GM12878 (cell line): ENCODE results near the gene MCF2L2. TPM values are rescaled to one million over a fixed set of nuclear protein-coding genes. Genes with fewer than 3 reads are reported as not detected.

ENCODE experiments used
- ATAC-seq: fragments of 200-7000 bp; cut with Tn5 transposase; 3 replicates; pipeline ENCODE4 v1.9.1; 2020; ENCODE audit warnings: mild to moderate bottlenecking, moderate library complexity
- BruUV-seq: library from RNA; stranded (reverse); fragments of 400-500 nt; replicated peaks from 2 replicates; lab custom pipeline; 2021; lab: Mats Ljungman, UMichigan
- CTCF ChIA-PET: fragments of 300-600 bp; sonication (Branson Sonifier 250); formaldehyde crosslinking; extraction: SDS; loops from one replicate; lab custom pipeline; 2021; ENCODE audit warnings: inconsistent platforms; lab: Yijun Ruan, JAX
- POLR2A ChIA-PET: fragments of 350-600 bp; formaldehyde crosslinking; extraction: SDS; loops from one replicate; lab custom pipeline; 2021; ENCODE audit warnings: inconsistent platforms; lab: Charles Lee
- RAD21 ChIA-PET: fragments of 300-600 bp; sonication (Branson Sonifier 250); formaldehyde crosslinking; loops from one replicate; lab custom pipeline; 2023; ENCODE audit warnings: antibody characterized with exemption; ENCODE audit not compliant: unreplicated experiment; lab: Charles Lee
- SMC1A ChIA-PET: fragments of 300-600 bp; sonication (Branson Sonifier 250); formaldehyde crosslinking; loops from one replicate; lab custom pipeline; 2023; ENCODE audit not compliant: unreplicated experiment, uncharacterized antibody; lab: Charles Lee
- DNase-seq: peaks from one replicate; pipeline ENCODE4 v3.0.0-alpha.2; 2011; ENCODE audit warnings: low read depth, low spot score
- FAIRE-seq: peaks from 3 replicates; lab custom pipeline; 2011; peaks lifted over from hg19 to GRCh38; lab: Jason Lieb, UNC
- H2AFZ ChIP-seq: 2 replicates; pipeline ENCODE4 v1.6.0; 2011; ENCODE audit warnings: low read depth, low read length, control low read depth; ENCODE audit not compliant: control insufficient read depth
- H3K27ac ChIP-seq: 2 replicates; pipeline ENCODE4 v1.5.1; 2011; ENCODE audit warnings: control low read depth; ENCODE audit not compliant: control insufficient read depth, insufficient read depth
- H3K27me3 ChIP-seq, 2 experiments: replicated peaks in 1 of 2; 2 replicates each; pipeline versions ENCODE4 v1.6.0 to v1.6.1; 2011; ENCODE audit warnings: low read length in 1 of 2; ENCODE audit not compliant: control insufficient read depth in 2 of 2, insufficient read depth in 2 of 2
- H3K36me3 ChIP-seq, 2 experiments: 2 replicates each; pipeline ENCODE4 v1.5.1; 2011; ENCODE audit warnings: low read length in 1 of 2; ENCODE audit not compliant: control insufficient read depth in 2 of 2, insufficient read depth in 2 of 2
- H3K4me1 ChIP-seq: 2 replicates; pipeline ENCODE4 v1.6.1; 2011; ENCODE audit warnings: mild to moderate bottlenecking, low read length, moderate library complexity, mixed read lengths; ENCODE audit not compliant: control insufficient read depth, insufficient read depth
- H3K4me2 ChIP-seq: 2 replicates; pipeline ENCODE4 v1.6.0; 2011; ENCODE audit warnings: control low read depth; ENCODE audit not compliant: control insufficient read depth, insufficient read depth
- H3K4me3 ChIP-seq: fragments of 200-600 bp; sonication (generic); 2 replicates; pipeline ENCODE4 v1.5.1; 2016
- H3K79me2 ChIP-seq: 2 replicates; pipeline ENCODE4 v1.6.0; 2011; ENCODE audit warnings: low read length; ENCODE audit not compliant: control insufficient read depth, insufficient read depth
- H3K9ac ChIP-seq: 2 replicates; pipeline ENCODE4 v1.8.0; 2011; ENCODE audit warnings: low read length, control low read depth, mixed read lengths; ENCODE audit not compliant: control insufficient read depth, insufficient read depth
- H3K9me3 ChIP-seq: replicated peaks from 3 replicates; pipeline ENCODE4 v1.5.1; 2011; ENCODE audit warnings: mild to moderate bottlenecking, low read length; ENCODE audit not compliant: control insufficient read depth, insufficient read depth
- H4K20me1 ChIP-seq: 2 replicates; pipeline ENCODE4 v1.6.0; 2011; ENCODE audit not compliant: control insufficient read depth, insufficient read depth
- BCL11A ChIP-seq: IDR thresholded peaks from 2 replicates; pipeline ENCODE4 v1.6.1; 2011; ENCODE audit warnings: low read depth, low read length
- BMI1 ChIP-seq: fragments of 450-650 bp; IDR thresholded peaks from 2 replicates; pipeline ENCODE4 v1.6.1; 2016; ENCODE audit warnings: mild to moderate bottlenecking, moderate library complexity, borderline replicate concordance
- CBX3 ChIP-seq: fragments of 200-600 bp; sonication (generic); IDR thresholded peaks from 2 replicates; pipeline ENCODE4 v1.6.1; 2016; ENCODE audit warnings: low read depth, borderline replicate concordance
- DPF2 ChIP-seq: fragments of 450-650 bp; IDR thresholded peaks from 2 replicates; pipeline ENCODE4 v1.6.1; 2017; ENCODE audit warnings: mild to moderate bottlenecking
- GABPA ChIP-seq: IDR thresholded peaks from 2 replicates; pipeline ENCODE4 v1.6.1; 2014; ENCODE audit warnings: antibody characterized with exemption, low read depth, mild to moderate bottlenecking, inconsistent platforms
- IKZF2 ChIP-seq, 2 experiments: fragments of 450-650 bp; IDR thresholded peaks; 2 replicates each; pipeline ENCODE4 v1.6.1; 2017; ENCODE audit warnings: mild to moderate bottlenecking in 2 of 2, moderate library complexity in 2 of 2
- JUNB ChIP-seq: IDR thresholded peaks from 2 replicates; pipeline ENCODE4 v1.6.1; 2016; ENCODE audit warnings: antibody characterized with exemption, mild to moderate bottlenecking
- MTA2 ChIP-seq: fragments of 450-650 bp; IDR thresholded peaks from 2 replicates; pipeline ENCODE4 v1.6.1; 2016; ENCODE audit warnings: low read depth, mild to moderate bottlenecking, moderate library complexity
- MXI1 ChIP-seq: fragments of 150-350 bp; IDR thresholded peaks from 2 replicates; pipeline ENCODE4 v1.6.1; 2011; ENCODE audit warnings: low read depth, mild to moderate bottlenecking, inconsistent platforms, low read length, improper control_type of control experiment
- MYB ChIP-seq: fragments of 150-350 bp; IDR thresholded peaks from 2 replicates; pipeline ENCODE4 v1.6.1; 2014; ENCODE audit warnings: mild to moderate bottlenecking, low read depth, low read length, borderline replicate concordance
- NR2C1 ChIP-seq: fragments of 450-650 bp; IDR thresholded peaks from 2 replicates; pipeline ENCODE4 v1.6.1; 2017; ENCODE audit warnings: antibody characterized with exemption, mild to moderate bottlenecking, moderate library complexity
- NRF1 ChIP-seq: conservative IDR thresholded peaks from 2 replicates; pipeline ENCODE4 v1.6.1; 2011; ENCODE audit warnings: mild to moderate bottlenecking, low read depth, low read length, improper control_type of control experiment
- PML ChIP-seq: IDR thresholded peaks from 2 replicates; pipeline ENCODE4 v1.6.1; 2012; ENCODE audit warnings: low read length, inconsistent platforms
- RELA ChIP-seq: fragments of 450-650 bp; IDR thresholded peaks from 2 replicates; pipeline ENCODE4 v1.8.0; 2014; ENCODE audit warnings: borderline replicate concordance; ENCODE audit not compliant: partially characterized antibody
- SIX5 ChIP-seq: IDR thresholded peaks from 2 replicates; pipeline ENCODE4 v1.6.1; 2011; ENCODE audit warnings: mild to moderate bottlenecking, low read depth, low read length, moderate library complexity; ENCODE audit not compliant: severe bottlenecking
- SP1 ChIP-seq: IDR thresholded peaks from one replicate; pipeline ENCODE4 v1.6.1; 2011; ENCODE audit warnings: low read depth, low read length
- ZSCAN29 ChIP-seq: fragments of 450-650 bp; IDR thresholded peaks from 2 replicates; pipeline ENCODE4 v1.6.1; 2017; ENCODE audit warnings: mild to moderate bottlenecking, moderate library complexity
- WGBS: methylation state at CpG from one replicate; pipeline ENCODE4 v1.1.6; 2016; ENCODE audit warnings: low lambda C conversion rate; ENCODE audit not compliant: insufficient replicate concordance, insufficient coverage; ENCODE audit errors: missing lambda C conversion rate; 5-methylcytosine and 5-hydroxymethylcytosine counted together
- in situ Hi-C: fragments of 300-500 bp; cut with MboI; formaldehyde crosslinking; loops from 9 replicates; pipeline ENCODE4 v1.14.3; 2018; ENCODE audit warnings: mixed read lengths
- intact Hi-C: fragments of 100-400 bp; cut with micrococcal nuclease; formaldehyde crosslinking; loops from one replicate; pipeline ENCODE4 v1.14.2; 2022; ENCODE audit not compliant: unreplicated experiment
- polyA plus RNA-seq, 11 experiments: library from polyadenylated mRNA; depleted of rRNA in 4 of 11; unstranded in 6 of 11; stranded (reverse) in 5 of 11; fragments of >200 nt; fragmentation: Nextera tagmentation in 4 of 11; fragmentation: Illumina TruSeq in 1 of 11; extraction: Ambion mirVana in 4 of 11; extraction: Trizol in 1 of 11; gene quantifications; 1 replicate in 1 of 11; 2 replicates in 10 of 11; pipeline versions ENCODE4 v1.2.1 to v1.2.3, GENCODE V29; 2011 to 2016; ENCODE audit warnings: inconsistent platforms in 2 of 11, missing spikeins in 2 of 11, low read depth in 1 of 11
- total RNA-seq, 4 experiments: library from RNA; depleted of rRNA in 3 of 4; stranded (reverse); fragments of >200 nt in 3 of 4; fragmentation: Illumina TruSeq in 1 of 4; extraction: Trizol in 1 of 4; gene quantifications; 2 replicates each; pipeline versions ENCODE4 v1.2.1 to v1.2.3, GENCODE V29; 2013 to 2021
- TF ChIP-seq, protein P1 (sequence below): IDR thresholded peaks from 2 replicates; pipeline ENCODE4 v1.6.1; 2012; ENCODE audit warnings: low read depth, low read length, improper control_type of control experiment

MCF2L2 gene
- total and polyA plus RNA-seq, 10 of the 15 experiments (the other 5 are each of a cell fraction or from before 2014, with no cell fraction given) = 0.37 to 2.8 (median 1.4) TPM

DNA sequence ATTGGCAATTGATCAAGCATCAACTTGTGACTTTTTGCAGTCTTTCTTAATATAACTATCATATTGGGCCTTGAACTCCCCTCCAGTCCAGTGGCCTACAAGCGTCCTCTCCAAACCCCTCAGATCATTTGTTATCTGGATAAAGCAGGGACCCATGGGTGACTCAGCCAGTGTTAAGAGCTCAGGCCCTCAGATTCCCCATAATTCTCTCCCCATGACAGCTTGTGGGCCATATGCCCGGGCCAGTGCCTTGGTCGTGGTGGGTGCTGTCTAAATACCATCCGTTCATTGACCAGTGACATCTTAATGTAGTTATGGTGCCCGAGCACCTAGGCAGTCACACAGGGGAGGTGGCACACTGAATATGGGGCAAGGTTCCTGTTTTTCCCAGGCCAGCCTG lies 18.1 kb downstream of the MCF2L2 start:
- no peak overlapping the region for H3K4me2 ChIP-seq
- ChIA-PET SMC1A (interaction anchor here (1.1 to 3.8 kb wide), 4 partner anchors 11 to 285 kb away, joined by 3 to 18 read pairs (median 3); no protein-coding TSS in a partner anchor), POLR2A (interaction anchor here (0.6 kb wide), 1 partner anchor 467 kb away, joined by 3 read pairs; no protein-coding TSS in a partner anchor), CTCF (interaction anchor here (0.7 to 1.7 kb wide), 3 partner anchors 25 to 326 kb away, joined by 3 to 4 read pairs (median 3); no protein-coding TSS in a partner anchor), RAD21 (interaction anchor here (0.8 to 1.4 kb wide), 2 partner anchors 59 to 150 kb away, joined by 3 read pairs; no protein-coding TSS in a partner anchor)
- in situ Hi-C loops = no loop called here
- H3K27ac ChIP-seq = no peak overlapping the region
- intact Hi-C loops = no loop called here
- H4K20me1 ChIP-seq = no peaks in the 10 kb centered on the region
- H3K4me1 ChIP-seq = no peaks in the 10 kb centered on the region
- 46% methylated on average over 5 of the region's 5 CpGs for WGBS
- FAIRE-seq (no peak), DNase-seq (no peak), ATAC-seq (no peak)
- no peak overlapping the region for H3K9ac ChIP-seq
- H3K27me3 ChIP-seq = no peaks in the 10 kb centered on the region
- H3K79me2 ChIP-seq = no peaks in the 10 kb centered on the region
- H3K36me3 ChIP-seq = no peaks in the 10 kb centered on the region
- H2AFZ ChIP-seq = no peak overlapping the region
- BruUV-seq = no TSS peak
- no peaks in the 10 kb centered on the region; the same call in 2 of the 3 replicates for H3K9me3 ChIP-seq
- H3K4me3 ChIP-seq = no peak overlapping the region
- TF ChIP-seq GABPA = no peak
- TF ChIP-seq JUNB = no peak
- TF ChIP-seq PML = no peak
- no peak for TF ChIP-seq MYB
- TF ChIP-seq NRF1 = no peak

- Histone ChIP-seq H3K4me1 (no peaks in the 10 kb centered on the region), H3K27ac (no peak overlapping the region), H3K36me3 (no peaks in the 10 kb centered on the region), H3K27me3 (no peaks in the 10 kb centered on the region), H3K9ac (no peak overlapping the region), H3K4me2 (no peak overlapping the region), H3K4me3 (no peak overlapping the region), H4K20me1 (no peaks in the 10 kb centered on the region), H3K9me3 (no peaks in the 10 kb centered on the region; the same call in 2 of the 3 replicates), H2AFZ (no peak overlapping the region), H3K79me2 (no peaks in the 10 kb centered on the region)
- RAD21 ChIA-PET = interaction anchor here (0.7 kb wide), 1 partner anchor 127 kb away, joined by 4 read pairs; no protein-coding TSS in a partner anchor
- SMC1A ChIA-PET = interaction anchor here (1.2 to 3.8 kb wide), 3 partner anchors 12 to 284 kb away, joined by 3 to 18 read pairs (median 4); no protein-coding TSS in a partner anchor
- FAIRE-seq (no peak), ATAC-seq (no peak), DNase-seq (no peak)
- CTCF ChIA-PET = interaction anchor here (0.9 to 1.7 kb wide), 3 partner anchors 24 to 358 kb away, joined by 3 to 4 read pairs (median 4); no protein-coding TSS in a partner anchor
- no TSS peak for BruUV-seq
- in situ Hi-C loops = no loop called here
- intact Hi-C loops = no loop called here
- POLR2A ChIA-PET = interaction anchor here (0.6 to 0.7 kb wide), 2 partner anchors 280 to 437 kb away, joined by 6 to 7 read pairs; no protein-coding TSS in a partner anchor
- WGBS = 89% methylated on average over 2 of the region's 2 CpGs
- TF ChIP-seq, protein P1, sequence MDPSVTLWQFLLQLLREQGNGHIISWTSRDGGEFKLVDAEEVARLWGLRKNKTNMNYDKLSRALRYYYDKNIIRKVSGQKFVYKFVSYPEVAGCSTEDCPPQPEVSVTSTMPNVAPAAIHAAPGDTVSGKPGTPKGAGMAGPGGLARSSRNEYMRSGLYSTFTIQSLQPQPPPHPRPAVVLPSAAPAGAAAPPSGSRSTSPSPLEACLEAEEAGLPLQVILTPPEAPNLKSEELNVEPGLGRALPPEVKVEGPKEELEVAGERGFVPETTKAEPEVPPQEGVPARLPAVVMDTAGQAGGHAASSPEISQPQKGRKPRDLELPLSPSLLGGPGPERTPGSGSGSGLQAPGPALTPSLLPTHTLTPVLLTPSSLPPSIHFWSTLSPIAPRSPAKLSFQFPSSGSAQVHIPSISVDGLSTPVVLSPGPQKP = no peak
- no peak for TF ChIP-seq SP1
- TF ChIP-seq BCL11A = no peak
- TF ChIP-seq MTA2 = no peak
- TF ChIP-seq BMI1 = no peak
- no peak for TF ChIP-seq NR2C1
- TF ChIP-seq MXI1 = no peak
- TF ChIP-seq DPF2 = no peak
- no peak for TF ChIP-seq CBX3
- TF ChIP-seq ZSCAN29 = no peak
- TF ChIP-seq RELA = no peak
- no peak for TF ChIP-seq SIX5
- TF ChIP-seq IKZF2 (IDR thresholded peaks at IDR 0.05) = no peak
Measured at GRCh38 chr3:183409219-183409618, 19.2 kb downstream of the MCF2L2 start.
